HG03060 (cell line): ENCODE measurements around the gene OR51A7.
"Not testable (repeated sequence)": the region's sequence is repeated elsewhere in the genome, so short reads cannot be mapped to it uniquely, and the experiment has no call there.

Experiments used
- ATAC-seq: cut with Tn5 transposase; IDR thresholded peaks from one replicate; pipeline ENCODE4 v1.9.1; 2021; ENCODE audit warnings: low read depth, moderate number of reproducible peaks; ENCODE audit not compliant: unreplicated experiment

Gene OR51A7

GRCh38 chr11:4947505-4947904 is 43.9 kb downstream of the OR51A7 start, which contains the start of gene OR51A4:
TSS of gene OR51A4 (minus strand) at chr11:4947605. CDS start at chr11:4947100, 505 bp downstream.
- ATAC-seq: no peak

- ATAC-seq: not testable (repeated sequence)
These were observed 52.0 kb downstream of the OR51A7 start, which contains the start of gene OR51A2 for GRCh38 chr11:4955613-4956012. TSS of gene OR51A2 (minus strand) at chr11:4955713. CDS start at chr11:4955713, 0 bp downstream.

- ATAC-seq: no peak
These were observed 53.8 kb downstream of the OR51A7 start for GRCh38 chr11:4957396-4957795.
